Subcutaneous adipose tissue (tissue), 4 donors: Measurements from ENCODE around the gene RALGPS2. TPM values are rescaled to one million over a fixed set of nuclear protein-coding genes. Genes with fewer than 3 reads are reported as not detected.

ENCODE experiments used
- CTCF ChIP-seq: fragments of 450-650 bp; IDR thresholded peaks from one replicate; pipeline ENCODE4 v1.5.1; 2016; ENCODE audit warnings: low read depth, mild to moderate bottlenecking, control low read depth, antibody characterized with exemption, moderate library complexity
- small RNA-seq: library from RNA; depleted of rRNA; stranded (forward); fragments of <200 nt; gene quantifications from one replicate; pipeline ENCODE3, GENCODE V24; 2016
- total RNA-seq, 4 donors: library from RNA; depleted of rRNA; stranded (reverse); fragments of >200 nt; gene quantifications; one replicate each; pipeline ENCODE4 v1.1.0, GENCODE V29; 2016

RALGPS2 gene
- total RNA-seq, 4 donors from 2014 or later = 11.7 to 14.8 (median 12.8) TPM

DNA sequence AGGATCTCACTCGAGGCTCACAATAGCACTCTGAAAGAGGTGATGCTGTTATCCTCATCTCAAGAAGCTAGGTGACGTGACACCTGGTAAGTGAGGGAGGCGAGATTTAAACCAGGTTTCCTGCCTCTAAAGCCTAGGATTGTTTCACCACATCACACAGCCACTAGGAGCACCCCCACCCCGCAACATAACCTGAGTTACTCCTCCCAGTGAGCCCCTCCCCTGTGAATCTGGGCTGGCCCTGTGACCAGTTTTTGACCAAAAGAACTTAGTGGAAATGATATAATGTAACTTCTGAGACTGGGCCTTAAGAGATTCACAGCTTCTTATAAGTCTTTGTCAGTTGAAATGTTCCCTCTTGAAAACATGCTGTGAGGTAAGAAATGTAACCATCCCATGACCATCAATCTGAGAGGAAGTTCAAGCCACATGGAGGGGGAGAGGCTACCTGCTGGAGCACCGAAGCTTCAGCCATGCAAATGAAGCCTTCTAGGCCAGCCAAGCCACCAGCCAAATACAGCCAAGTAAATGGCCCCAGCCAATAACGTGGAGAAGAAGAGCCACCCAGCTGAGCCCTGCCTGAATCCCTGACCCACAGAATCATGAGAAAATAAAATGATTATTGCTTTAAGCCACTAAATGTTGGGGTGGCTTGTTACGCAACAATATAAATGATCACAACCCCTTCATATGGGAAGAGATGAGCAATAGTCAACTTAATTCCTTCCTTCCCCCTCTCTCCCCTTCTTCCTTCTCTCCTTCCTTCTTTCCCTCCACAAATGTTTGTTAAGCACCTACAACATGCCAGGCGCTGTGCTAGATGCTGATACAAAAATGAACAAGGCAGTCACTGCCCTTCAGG lies 239.7 kb downstream of the RALGPS2 start:
- TF ChIP-seq CTCF = no peak

GRCh38 chr1:178966312-178966711 lies 241.3 kb downstream of the RALGPS2 start:
- no peak for TF ChIP-seq CTCF

GRCh38 chr1:178969226-178969987 lies 244.4 kb downstream of the RALGPS2 start:
- no peak for TF ChIP-seq CTCF

GRCh38 chr1:178970184-178970583 lies 245.1 kb downstream of the RALGPS2 start:
- no peak for TF ChIP-seq CTCF

Small RNAs within 50 kb of the gene (small RNA-seq; reads per million reads assigned to genes)
- not detected for gene MIR4424
- not detected for gene RF00092

Other genes starting within 250 kb of the RALGPS2 start
- not detected for gene CLEC20A, start 228.3 kb upstream of the RALGPS2 start, total RNA-seq
- not detected for gene TEX35, start 212.1 kb upstream of the RALGPS2 start, total RNA-seq
- gene ANGPTL1, start 145.8 kb downstream of the RALGPS2 start, total RNA-seq = 100 to 1,000 TPM in 1 of 4 donors, 10 to 100 TPM in 3; 40.5 to 242 (median 77.7) TPM